HG03108 (cell line): ENCODE measurements around the gene PRKAG1.

Source experiments
- ATAC-seq: cut with Tn5 transposase; IDR thresholded peaks from one replicate; pipeline ENCODE4 v1.9.1; 2021; ENCODE audit warnings: moderate library complexity; ENCODE audit not compliant: unreplicated experiment

PRKAG1 gene

GRCh38 chr12:48969160-48969771 is 49.3 kb downstream of the PRKAG1 start:
- ATAC-seq, result no peak

GRCh38 chr12:48968467-48968866 is 50.1 kb downstream of the PRKAG1 start:
- no peak for ATAC-seq

- ATAC-seq, result no peak
Measured at GRCh38 chr12:48967991-48968390, 50.6 kb downstream of the PRKAG1 start.

- ATAC-seq, result no peak
Measured at GRCh38 chr12:48966177-48966895, 52.2 kb downstream of the PRKAG1 start.

GRCh38 chr12:48965298-48965838 is 53.2 kb downstream of the PRKAG1 start:
- no peak for ATAC-seq

- ATAC-seq, result no peak
Measured at GRCh38 chr12:48961801-48962200, 56.8 kb downstream of the PRKAG1 start.

GRCh38 chr12:48961331-48961730 is 57.2 kb downstream of the PRKAG1 start:
- no peak for ATAC-seq

GRCh38 chr12:48960834-48961233 is 57.7 kb downstream of the PRKAG1 start:
- ATAC-seq, result no peak

- no peak for ATAC-seq
Measured at GRCh38 chr12:48958049-48958388, 60.6 kb downstream of the PRKAG1 start.

GRCh38 chr12:48957141-48958048 is 61.2 kb downstream of the PRKAG1 start, which contains the start of gene ARF3:
Gene ARF3 (minus strand): TSS chr12:48957487. CDS start chr12:48941095, 16,392 bp downstream.
- ATAC-seq, result peak; percentile 93

GRCh38 chr12:48956279-48957140 is 62.1 kb downstream of the PRKAG1 start:
- peak; percentile 7 for ATAC-seq

GRCh38 chr12:48954841-48955501 is 63.6 kb downstream of the PRKAG1 start:
- ATAC-seq, result no peak

GRCh38 chr12:48954061-48954460 is 64.5 kb downstream of the PRKAG1 start:
- ATAC-seq, result no peak

- no peak for ATAC-seq
Measured at GRCh38 chr12:48952691-48953090, 65.9 kb downstream of the PRKAG1 start.
